HCT116 (cell line): ENCODE results near the gene SAG. TPM values are rescaled to one million over a fixed set of nuclear protein-coding genes. Genes with fewer than 3 reads are reported as not detected.

Source experiments
- ATAC-seq: fragments of 200-7000 bp; cut with Tn5 transposase; 2 replicates; pipeline ENCODE4 v1.9.1; 2020; ENCODE audit warnings: mild to moderate bottlenecking, moderate library complexity
- BruUV-seq: library from RNA; stranded (reverse); fragments of 400-500 nt; replicated peaks from 2 replicates; lab custom pipeline; 2021; lab: Mats Ljungman, UMichigan
- CTCF ChIA-PET: fragments of 300-600 bp; sonication (Branson Sonifier 250); formaldehyde crosslinking; loops from one replicate; lab custom pipeline; 2021; ENCODE audit warnings: antibody characterized with exemption; lab: Charles Lee
- POLR2A ChIA-PET: fragments of 300-600, 350-600 bp; sonication (Branson Sonifier 250); formaldehyde crosslinking; loops from one replicate; lab custom pipeline; 2021; ENCODE audit warnings: antibody characterized with exemption; lab: Charles Lee
- RAD21 ChIA-PET, 2 experiments: fragments of 300-600 bp; sonication (Branson Sonifier 250); formaldehyde crosslinking; loops; one replicate each; lab custom pipeline; 2023; ENCODE audit warnings: low total read pairs in 2 of 2; ENCODE audit not compliant: uncharacterized antibody in 2 of 2, unreplicated experiment in 2 of 2, low non-redundant PET in 1 of 2; lab: Charles Lee
- DNase-seq: peaks from one replicate; pipeline ENCODE4 v3.0.0-alpha.2; 2010; ENCODE audit warnings: low read depth, low spot score
- H2AFZ ChIP-seq: fragments of 200-600 bp; shearing (Covaris generic), sonication (generic); 2 replicates; pipeline ENCODE4 v1.6.1; 2017; ENCODE audit warnings: low read depth, mixed run types, mixed read lengths, antibody characterized with exemption, low read length; ENCODE audit not compliant: poor library complexity, severe bottlenecking
- H3K27ac ChIP-seq: 2 replicates; pipeline ENCODE4 v1.5.1; 2012; ENCODE audit warnings: low read depth, low read length
- H3K27me3 ChIP-seq: fragments of 200-600 bp; sonication (generic); 2 replicates; pipeline ENCODE4 v1.6.1; 2016; ENCODE audit warnings: mixed run types, low read length, mixed read lengths; ENCODE audit not compliant: insufficient read depth
- H3K36me3 ChIP-seq, 2 experiments: fragments of 200-500 bp in 1 of 2; fragments of 200-600 bp in 1 of 2; sonication (Bioruptor generic) in 1 of 2; sonication (generic) in 1 of 2; 2 replicates each; pipeline versions ENCODE4 v1.5.1 to v1.6.1; 2014 to 2016; ENCODE audit warnings: low read length in 2 of 2, inconsistent platforms in 1 of 2, mixed read lengths in 1 of 2, mixed run types in 1 of 2; ENCODE audit not compliant: insufficient read depth in 2 of 2, control insufficient read depth in 1 of 2
- H3K4me1 ChIP-seq, 2 experiments: fragments of 200-600 bp in 1 of 2; sonication (generic) in 1 of 2; 2 replicates each; pipeline versions ENCODE4 v1.5.1 to v1.6.1; 2012 to 2017; ENCODE audit warnings: low read length in 2 of 2, inconsistent platforms in 1 of 2, mild to moderate bottlenecking in 1 of 2, mixed read lengths in 1 of 2, mixed run types in 1 of 2, moderate library complexity in 1 of 2; ENCODE audit not compliant: insufficient read depth in 2 of 2, control insufficient read depth in 1 of 2
- H3K4me2 ChIP-seq: fragments of 200-600 bp; sonication (generic); 2 replicates; pipeline ENCODE4 v1.6.1; 2017; ENCODE audit warnings: mixed run types, low read length, mixed read lengths
- H3K4me3 ChIP-seq, 2 experiments: fragments of 200-600 bp in 1 of 2; sonication (generic) in 1 of 2; replicated peaks in 1 of 2; 2 replicates each; pipeline ENCODE4 v1.5.1; 2011 to 2016; ENCODE audit warnings: low read length in 2 of 2, control low read depth in 1 of 2, low read depth in 1 of 2, mild to moderate bottlenecking in 1 of 2, mixed read lengths in 1 of 2, mixed run types in 1 of 2
- H3K79me2 ChIP-seq: fragments of 200-600 bp; sonication (generic); 2 replicates; pipeline ENCODE4 v1.6.1; 2017; ENCODE audit warnings: mild to moderate bottlenecking, mixed run types, low read length, moderate library complexity, mixed read lengths; ENCODE audit not compliant: insufficient read depth
- H3K9ac ChIP-seq: fragments of 200-600 bp; sonication (generic); 2 replicates; pipeline ENCODE4 v1.6.1; 2016; ENCODE audit warnings: low read length, mixed read lengths
- H3K9me2 ChIP-seq: fragments of 200-600 bp; sonication (generic), shearing (Covaris generic); 2 replicates; pipeline ENCODE4 v1.6.1; 2017; ENCODE audit warnings: mixed run types, mild to moderate bottlenecking, moderate library complexity; ENCODE audit not compliant: insufficient read depth
- H3K9me3 ChIP-seq, 2 experiments: fragments of 200-500 bp in 1 of 2; fragments of 200-600 bp in 1 of 2; sonication (Bioruptor generic) in 1 of 2; sonication (generic) in 1 of 2; 2 replicates each; pipeline ENCODE4 v1.6.1; 2014 to 2017; ENCODE audit warnings: low read length in 2 of 2, mixed read lengths in 2 of 2, inconsistent platforms in 1 of 2, low read depth in 1 of 2, mild to moderate bottlenecking in 1 of 2, mixed run types in 1 of 2, moderate library complexity in 1 of 2; ENCODE audit not compliant: control insufficient read depth in 1 of 2, insufficient read depth in 1 of 2
- H4K20me1 ChIP-seq: fragments of 200-600 bp; sonication (generic), shearing (Covaris generic); 2 replicates; pipeline ENCODE4 v1.6.1; 2017; ENCODE audit warnings: mixed run types, mild to moderate bottlenecking, moderate library complexity; ENCODE audit not compliant: insufficient read depth
- CBX3 ChIP-seq: IDR thresholded peaks from 2 replicates; pipeline ENCODE4 v1.6.1; 2012; ENCODE audit warnings: low read depth
- CEBPB ChIP-seq: IDR thresholded peaks from 2 replicates; pipeline ENCODE4 v1.6.1; 2012; ENCODE audit warnings: low read depth
- CTCF ChIP-seq, 3 experiments: fragments of 200-600 bp in 1 of 3; sonication (generic) in 1 of 3; IDR thresholded peaks in 2 of 3; conservative IDR thresholded peaks in 1 of 3; 2 replicates each; pipeline ENCODE4 v1.5.1; 2012 to 2017; ENCODE audit warnings: low read depth in 2 of 3, low read length in 2 of 3, antibody characterized with exemption in 1 of 3, borderline replicate concordance in 1 of 3, control low read depth in 1 of 3, mild to moderate bottlenecking in 1 of 3, mixed read lengths in 1 of 3, mixed run types in 1 of 3, moderate library complexity in 1 of 3; ENCODE audit not compliant: insufficient read depth in 1 of 3
- EGR1 ChIP-seq: IDR thresholded peaks from 2 replicates; pipeline ENCODE4 v1.6.1; 2012; ENCODE audit warnings: low read depth
- ELF1 ChIP-seq: IDR thresholded peaks from 2 replicates; pipeline ENCODE4 v1.6.1; 2012; ENCODE audit warnings: low read depth, borderline replicate concordance
- EZH2phosphoT487 ChIP-seq: fragments of 200-600 bp; IDR thresholded peaks from 2 replicates; pipeline ENCODE4 v1.6.1; 2018; ENCODE audit warnings: antibody characterized with exemption, borderline replicate concordance
- FOSL1 ChIP-seq: IDR thresholded peaks from 2 replicates; pipeline ENCODE4 v1.6.1; 2012; ENCODE audit warnings: low read depth
- POLR2AphosphoS5 ChIP-seq: IDR thresholded peaks from 2 replicates; pipeline ENCODE4 v1.6.1; 2011; ENCODE audit warnings: mild to moderate bottlenecking, low read depth, low read length, moderate library complexity
- RAD21 ChIP-seq: IDR thresholded peaks from 2 replicates; pipeline ENCODE4 v1.6.1; 2012; ENCODE audit warnings: low read depth, mild to moderate bottlenecking
- SIN3A ChIP-seq: IDR thresholded peaks from 2 replicates; pipeline ENCODE4 v1.6.1; 2012; ENCODE audit warnings: low read depth
- SP1 ChIP-seq: IDR thresholded peaks from 2 replicates; pipeline ENCODE4 v1.6.1; 2012; ENCODE audit warnings: low read depth
- TCF7L2 ChIP-seq: IDR thresholded peaks from 2 replicates; pipeline ENCODE4 v1.7.0; 2011; ENCODE audit warnings: borderline replicate concordance, inconsistent platforms; ENCODE audit not compliant: insufficient read depth, insufficient read length; ENCODE audit errors: extremely low read depth
- YY1 ChIP-seq: IDR thresholded peaks from 2 replicates; pipeline ENCODE4 v1.6.1; 2011; ENCODE audit warnings: low read length, low read depth, moderate library complexity, mild to moderate bottlenecking; ENCODE audit not compliant: insufficient replicate concordance; ENCODE audit errors: extremely low read depth
- ZFX ChIP-seq: fragments of 450-650 bp; IDR thresholded peaks from 2 replicates; pipeline ENCODE4 v1.6.1; 2017
- intact Hi-C: fragments of 100-400 bp; cut with micrococcal nuclease; formaldehyde crosslinking; loops from 2 replicates; pipeline ENCODE4 v1.10.0; 2022
- total RNA-seq: library from RNA; stranded (reverse); gene quantifications from one replicate; pipeline ENCODE4 v1.2.1, GENCODE V29; 2021; ENCODE audit not compliant: unreplicated experiment
- TF ChIP-seq, protein P1 (sequence below): IDR thresholded peaks from 2 replicates; pipeline ENCODE4 v1.6.1; 2011; ENCODE audit warnings: mild to moderate bottlenecking, low read length, moderate library complexity; ENCODE audit not compliant: insufficient replicate concordance; ENCODE audit errors: extremely low read depth

The SAG gene
- total RNA-seq, 1 experiment from 2014 or later = not detected

- DNase-seq (no peak), ATAC-seq (no peak)
- ChIA-PET POLR2A (no interaction called here), CTCF (no interaction called here)
- no peaks in the 10 kb centered on the region for H3K9me2 ChIP-seq
- no peak overlapping the region for H3K4me3 ChIP-seq
- BruUV-seq = no TSS peak
- peaks cover 5 to 7% of the 10 kb centered on the region in 2 experiments; a peak in 1 of 4 replicates for H3K36me3 ChIP-seq
- no peak overlapping the region for H3K4me2 ChIP-seq
- TF ChIP-seq, protein P1, sequence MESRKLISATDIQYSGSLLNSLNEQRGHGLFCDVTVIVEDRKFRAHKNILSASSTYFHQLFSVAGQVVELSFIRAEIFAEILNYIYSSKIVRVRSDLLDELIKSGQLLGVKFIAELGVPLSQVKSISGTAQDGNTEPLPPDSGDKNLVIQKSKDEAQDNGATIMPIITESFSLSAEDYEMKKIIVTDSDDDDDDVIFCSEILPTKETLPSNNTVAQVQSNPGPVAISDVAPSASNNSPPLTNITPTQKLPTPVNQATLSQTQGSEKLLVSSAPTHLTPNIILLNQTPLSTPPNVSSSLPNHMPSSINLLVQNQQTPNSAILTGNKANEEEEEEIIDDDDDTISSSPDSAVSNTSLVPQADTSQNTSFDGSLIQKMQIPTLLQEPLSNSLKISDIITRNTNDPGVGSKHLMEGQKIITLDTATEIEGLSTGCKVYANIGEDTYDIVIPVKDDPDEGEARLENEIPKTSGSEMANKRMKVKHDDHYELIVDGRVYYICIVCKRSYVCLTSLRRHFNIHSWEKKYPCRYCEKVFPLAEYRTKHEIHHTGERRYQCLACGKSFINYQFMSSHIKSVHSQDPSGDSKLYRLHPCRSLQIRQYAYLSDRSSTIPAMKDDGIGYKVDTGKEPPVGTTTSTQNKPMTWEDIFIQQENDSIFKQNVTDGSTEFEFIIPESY = no peak
- TF ChIP-seq SIN3A = no peak
- no peak for TF ChIP-seq EGR1
- TF ChIP-seq CBX3 = no peak
- no peak for TF ChIP-seq CEBPB
- TF ChIP-seq, all 23 proteins: peak for 0
- RAD21 ChIA-PET = no interaction called here
- H4K20me1 ChIP-seq = 0 out of 2 replicates have a peak, but pooled peaks cover 3% of the 10 kb centered on the region
- no peaks in the 10 kb centered on the region for H3K4me1 ChIP-seq
- no peaks in the 10 kb centered on the region for H3K27me3 ChIP-seq
- H3K9me3 ChIP-seq = no peaks in the 10 kb centered on the region
- H2AFZ ChIP-seq = no peak overlapping the region
- intact Hi-C loops = no loop called here
- no peak overlapping the region for H3K9ac ChIP-seq
- H3K79me2 ChIP-seq = peaks cover 77% of the 10 kb centered on the region
- no peak overlapping the region for H3K27ac ChIP-seq
Measured at GRCh38 chr2:233367586-233367985, 60.0 kb downstream of the SAG start.

GRCh38 chr2:233368756-233369155, 61.1 kb downstream of the SAG start:
- H2AFZ ChIP-seq = no peak overlapping the region
- no peak overlapping the region for H3K4me3 ChIP-seq
- H4K20me1 ChIP-seq = 0 out of 2 replicates have a peak, but pooled peaks cover 3% of the 10 kb centered on the region
- no peak for ATAC-seq
- H3K27me3 ChIP-seq = no peaks in the 10 kb centered on the region
- H3K4me2 ChIP-seq = no peak overlapping the region
- no peak overlapping the region for H3K27ac ChIP-seq
- TF ChIP-seq FOSL1 = no peak
- TF ChIP-seq EGR1 = no peak
- no peak for TF ChIP-seq SP1
- TF ChIP-seq CBX3 = no peak
- TF ChIP-seq ZFX = no peak
- no peak for TF ChIP-seq CTCF (IDR thresholded peaks at IDR 0.05 in 2 of 3, conservative IDR thresholded peaks at IDR 0.05 in 1 of 3; ENCODE audit: borderline replicate concordance in 1 of 3, insufficient read depth in 1 of 3, low read depth in 2 of 3, low read length in 2 of 3)
- no peak for TF ChIP-seq RAD21
- no peak for TF ChIP-seq POLR2AphosphoS5
- no peak for TF ChIP-seq YY1
- no peak for TF ChIP-seq TCF7L2
- TF ChIP-seq EZH2phosphoT487 = no peak
- no peak for TF ChIP-seq ELF1
- ChIA-PET RAD21 (no interaction called here), CTCF (no interaction called here), POLR2A (no interaction called here)
- intact Hi-C loops = no loop called here
- BruUV-seq = no TSS peak
- no peaks in the 10 kb centered on the region for H3K9me3 ChIP-seq
- peaks cover 5 to 17% of the 10 kb centered on the region in 2 experiments; a peak in 2 of 4 replicates for H3K36me3 ChIP-seq
- no peak for DNase-seq
- H3K4me1 ChIP-seq = no peaks in the 10 kb centered on the region
- peaks cover 78% of the 10 kb centered on the region for H3K79me2 ChIP-seq
- no peak overlapping the region for H3K9ac ChIP-seq
- H3K9me2 ChIP-seq = no peaks in the 10 kb centered on the region
